ENCODE measurements around the gene SPATA31C1.
"Not testable (repeated sequence)": the region's sequence is repeated elsewhere in the genome, so short reads cannot be mapped to it uniquely, and the experiment has no call there.

SPATA31C1 gene

GRCh38 chr9:87917662-87918061, at the start of gene SPATA31C1:
Gene SPATA31C1, plus strand, starts transcription at chr9:87917962.
- DNase-seq: not testable (repeated sequence)

GRCh38 chr9:87868175-87868574, 49.6 kb upstream of the SPATA31C1 start:
- DNase-seq: no peak

- DNase-seq: no peak
Measured at GRCh38 chr9:87868635-87869034, 49.1 kb upstream of the SPATA31C1 start.

- no peak for DNase-seq
Measured at GRCh38 chr9:87869082-87869481, 48.7 kb upstream of the SPATA31C1 start.

GRCh38 chr9:87871425-87872078, 46.2 kb upstream of the SPATA31C1 start:
- no peak for DNase-seq

- DNase-seq: no peak
Measured at GRCh38 chr9:87872079-87872624, 45.6 kb upstream of the SPATA31C1 start.

GRCh38 chr9:87873607-87874303, 44.0 kb upstream of the SPATA31C1 start:
- DNase-seq: no peak

- DNase-seq: no peak
Measured at GRCh38 chr9:87874304-87874623, 43.5 kb upstream of the SPATA31C1 start.

- DNase-seq: no peak
Measured at GRCh38 chr9:87875060-87875459, 42.7 kb upstream of the SPATA31C1 start.

- no peak for DNase-seq
Measured at GRCh38 chr9:87875831-87876545, 41.8 kb upstream of the SPATA31C1 start.

GRCh38 chr9:87876708-87877107, 41.1 kb upstream of the SPATA31C1 start:
- no peak for DNase-seq

GRCh38 chr9:87878989-87879511, 38.7 kb upstream of the SPATA31C1 start:
- DNase-seq: no peak

- no peak for DNase-seq
Measured at GRCh38 chr9:87880116-87880515, 37.6 kb upstream of the SPATA31C1 start.

GRCh38 chr9:87880683-87881082, 37.1 kb upstream of the SPATA31C1 start:
- DNase-seq: no peak

- DNase-seq: no peak
Measured at GRCh38 chr9:87882627-87883026, 35.1 kb upstream of the SPATA31C1 start, which contains the start of gene SPATA31E1. Gene SPATA31E1, plus strand, starts transcription at chr9:87882877. Its CDS starts 15 bp downstream, at chr9:87882892.

- no peak for DNase-seq
Measured at GRCh38 chr9:87883274-87883673, 34.5 kb upstream of the SPATA31C1 start.

GRCh38 chr9:87883990-87884389, 33.8 kb upstream of the SPATA31C1 start:
- DNase-seq: no peak

- DNase-seq: no peak
Measured at GRCh38 chr9:87884578-87885459, 32.9 kb upstream of the SPATA31C1 start.

GRCh38 chr9:87885484-87886189, 32.1 kb upstream of the SPATA31C1 start:
- no peak for DNase-seq

- no peak for DNase-seq
Measured at GRCh38 chr9:87886210-87886932, 31.4 kb upstream of the SPATA31C1 start.

- DNase-seq: no peak
Measured at GRCh38 chr9:87886933-87887505, 30.7 kb upstream of the SPATA31C1 start.
